ENCODE results near the gene MALRD1. TPM values are rescaled to one million over a fixed set of nuclear protein-coding genes. Genes with fewer than 3 reads are reported as not detected.
A peak's percentile ranks its signal among the peaks of the same experiment; 100 is the strongest.
"Not testable (repeated sequence)": the region's sequence is repeated elsewhere in the genome, so short reads cannot be mapped to it uniquely, and the experiment has no call there.

Gene MALRD1
- polyA plus RNA-seq, 6 donors from 2014 or later, result not detected

DNA sequence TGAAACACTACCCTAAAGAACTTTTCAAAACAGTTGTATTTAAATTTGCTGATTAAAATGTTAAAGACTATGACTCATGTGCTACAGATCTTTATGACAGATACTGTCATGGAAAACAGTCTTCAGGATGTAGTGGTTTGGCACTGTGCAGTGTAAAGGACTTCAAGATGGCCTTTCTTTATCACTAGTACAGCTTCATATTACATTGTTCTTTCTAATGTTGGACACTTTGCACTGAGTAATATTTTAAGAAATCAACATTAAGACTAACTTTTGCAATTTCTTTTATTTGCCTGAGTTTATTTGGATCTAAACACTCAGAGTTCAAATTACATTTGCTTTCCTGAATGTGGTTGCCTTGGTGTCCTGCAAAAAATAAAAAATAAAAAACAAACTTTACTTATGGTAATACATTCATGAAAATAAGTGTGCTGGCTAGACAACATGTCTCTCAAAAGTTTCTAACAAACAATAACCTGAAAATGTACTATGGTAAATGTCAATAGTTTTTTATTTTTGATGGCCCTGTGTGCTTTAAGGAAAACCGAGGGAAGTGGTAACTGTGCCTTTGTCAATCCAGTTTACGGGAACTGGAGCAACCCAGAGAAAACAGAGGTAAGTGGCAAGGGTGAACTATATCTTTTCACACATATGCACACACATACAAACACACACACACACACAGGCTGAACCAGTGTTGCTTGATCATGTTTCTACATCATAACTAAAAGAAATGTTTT lies 681.7 kb downstream of the MALRD1 start:
- no peaks in the 10 kb centered on the region for H3K36me3 Mint-ChIP-seq
- no peaks in the 10 kb centered on the region for H3K4me1 Mint-ChIP-seq
- no peaks in the 10 kb centered on the region for H3K27me3 Mint-ChIP-seq
- no peak overlapping the region for H3K27ac Mint-ChIP-seq
- H3K9me3 Mint-ChIP-seq, result peaks cover 0 to 8% (median 2%) of the 10 kb centered on the region in 7 donors
- H3K4me3 Mint-ChIP-seq, result no peak overlapping the region
- no peak for DNase-seq
- ATAC-seq (ENCODE audit: low read depth in 2 of 2), result no peak

DNA sequence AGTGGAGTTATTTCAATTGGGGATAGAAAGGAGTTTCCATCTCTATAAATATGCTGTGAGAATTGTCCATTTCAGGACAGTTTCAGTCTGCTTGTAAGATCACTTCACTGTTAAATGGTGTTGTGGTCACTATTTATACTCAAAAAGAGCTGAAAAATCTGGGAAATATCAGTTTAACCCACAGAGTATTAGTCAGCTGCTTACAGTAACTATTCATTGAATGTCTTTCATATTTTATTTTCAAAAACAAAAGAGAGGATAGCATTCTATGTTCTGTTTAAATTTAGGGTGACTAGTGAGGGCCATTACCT lies 682.3 kb downstream of the MALRD1 start:
- H3K4me1 Mint-ChIP-seq, result no peaks in the 10 kb centered on the region
- no peak overlapping the region for H3K27ac Mint-ChIP-seq
- ATAC-seq (ENCODE audit: low read depth in 2 of 2), result no peak
- H3K36me3 Mint-ChIP-seq, result no peaks in the 10 kb centered on the region
- H3K9me3 Mint-ChIP-seq, result peaks cover 0 to 3% (median 2%) of the 10 kb centered on the region in 7 donors
- H3K27me3 Mint-ChIP-seq, result no peaks in the 10 kb centered on the region
- DNase-seq, result no peak
- no peak overlapping the region for H3K4me3 Mint-ChIP-seq

DNA sequence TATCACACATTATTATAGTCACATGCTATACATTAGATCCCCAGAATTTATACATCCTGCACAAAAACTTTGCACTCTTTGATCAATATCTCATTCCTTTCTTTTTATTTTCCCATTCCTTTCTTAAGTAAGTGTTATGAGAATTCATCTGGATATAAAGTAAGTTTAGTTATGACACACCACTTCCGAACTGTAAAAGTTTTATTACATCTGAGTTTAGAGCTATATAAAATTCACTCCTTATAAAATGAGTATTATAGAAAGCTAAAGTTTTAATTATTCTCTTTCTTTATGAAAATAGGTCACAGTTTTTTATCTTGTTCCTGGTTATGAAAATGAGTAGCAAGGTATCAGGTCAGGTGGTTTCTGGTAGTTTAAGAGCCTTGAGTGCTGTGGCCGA lies 683.0 kb downstream of the MALRD1 start:
- no peaks in the 10 kb centered on the region for H3K4me1 Mint-ChIP-seq
- DNase-seq (no peak), ATAC-seq (ENCODE audit: low read depth in 2 of 2) (no peak)
- no peaks in the 10 kb centered on the region for H3K27me3 Mint-ChIP-seq
- no peak overlapping the region for H3K27ac Mint-ChIP-seq
- H3K9me3 Mint-ChIP-seq, result peaks cover 0 to 6% (median 0%) of the 10 kb centered on the region in 7 donors
- H3K36me3 Mint-ChIP-seq, result no peaks in the 10 kb centered on the region
- no peak overlapping the region for H3K4me3 Mint-ChIP-seq

DNA sequence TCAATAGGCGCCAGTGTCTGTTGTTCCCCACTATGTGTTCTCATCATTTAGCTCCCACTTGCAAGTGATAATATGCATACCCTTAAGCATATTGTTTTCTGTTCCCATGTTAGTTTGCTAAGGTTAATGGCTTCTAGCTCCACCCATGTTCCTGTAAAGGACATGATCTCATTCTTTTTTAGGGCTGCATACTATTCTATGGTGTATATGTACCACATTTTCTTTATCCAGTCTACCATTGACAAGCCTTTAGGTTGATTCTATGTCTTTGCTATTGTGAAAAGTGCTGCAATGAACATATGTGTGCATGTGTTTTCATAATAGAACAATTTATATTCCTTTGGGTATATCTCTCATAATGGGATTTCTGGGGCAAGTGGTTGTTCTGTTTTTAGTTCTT lies 689.8 kb downstream of the MALRD1 start:
- DNase-seq (no peak), ATAC-seq (ENCODE audit: low read depth in 2 of 2) (no peak)
- H3K4me1 Mint-ChIP-seq, result no peaks in the 10 kb centered on the region
- no peaks in the 10 kb centered on the region for H3K27me3 Mint-ChIP-seq
- no peak overlapping the region for H3K27ac Mint-ChIP-seq
- H3K9me3 Mint-ChIP-seq, result peaks cover 0 to 8% (median 2%) of the 10 kb centered on the region in 7 donors
- no peak overlapping the region for H3K4me3 Mint-ChIP-seq
- no peaks in the 10 kb centered on the region for H3K36me3 Mint-ChIP-seq

DNA sequence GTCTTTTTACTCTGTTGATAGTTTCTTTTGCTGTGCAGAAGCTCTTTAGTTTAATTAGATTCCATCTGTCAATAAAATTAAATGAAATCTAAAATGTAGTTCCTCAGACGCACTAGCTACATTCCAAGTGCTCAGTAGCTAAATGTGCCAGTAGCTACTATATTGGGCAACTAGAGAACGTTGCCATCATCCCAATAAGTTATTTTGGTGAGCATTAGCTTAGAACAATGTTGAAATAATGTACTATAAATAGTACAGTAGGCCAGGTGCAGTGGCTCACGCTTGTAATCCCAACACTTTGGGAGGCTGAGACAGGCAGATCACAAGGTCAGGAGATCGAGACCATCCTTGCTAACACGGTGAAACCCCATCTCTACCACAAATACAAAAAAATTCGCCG lies 690.6 kb downstream of the MALRD1 start:
- not testable (repeated sequence) for H3K27ac Mint-ChIP-seq; H3K27me3 Mint-ChIP-seq; ATAC-seq (ENCODE audit: low read depth in 2 of 2); H3K4me1 Mint-ChIP-seq; H3K36me3 Mint-ChIP-seq; H3K9me3 Mint-ChIP-seq; DNase-seq; H3K4me3 Mint-ChIP-seq

DNA sequence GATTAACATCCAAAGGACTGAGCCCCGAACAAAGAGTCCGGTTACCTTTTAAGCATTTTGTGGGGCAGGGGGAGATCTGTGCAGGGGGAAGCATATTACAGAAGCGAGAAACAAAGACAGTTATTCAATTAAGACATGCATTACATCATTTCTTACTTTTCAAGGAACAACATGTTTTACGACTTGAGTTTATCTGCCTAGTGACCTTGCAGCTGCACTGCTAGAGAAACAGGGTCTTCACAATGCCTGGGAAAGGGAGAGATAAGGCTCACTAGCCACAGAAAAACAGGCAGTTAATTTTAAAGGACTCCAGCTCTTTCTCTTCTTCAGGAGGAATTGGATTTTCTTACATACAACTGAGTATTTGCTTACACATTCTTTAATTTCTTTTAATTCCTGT lies 693.5 kb downstream of the MALRD1 start:
- H3K36me3 Mint-ChIP-seq; H3K4me1 Mint-ChIP-seq; DNase-seq; H3K9me3 Mint-ChIP-seq; H3K4me3 Mint-ChIP-seq; ATAC-seq (ENCODE audit: low read depth in 2 of 2); H3K27me3 Mint-ChIP-seq: not testable (repeated sequence)
- peak overlapping the region in 1 of 6 donors; percentile 93 for H3K27ac Mint-ChIP-seq

DNA sequence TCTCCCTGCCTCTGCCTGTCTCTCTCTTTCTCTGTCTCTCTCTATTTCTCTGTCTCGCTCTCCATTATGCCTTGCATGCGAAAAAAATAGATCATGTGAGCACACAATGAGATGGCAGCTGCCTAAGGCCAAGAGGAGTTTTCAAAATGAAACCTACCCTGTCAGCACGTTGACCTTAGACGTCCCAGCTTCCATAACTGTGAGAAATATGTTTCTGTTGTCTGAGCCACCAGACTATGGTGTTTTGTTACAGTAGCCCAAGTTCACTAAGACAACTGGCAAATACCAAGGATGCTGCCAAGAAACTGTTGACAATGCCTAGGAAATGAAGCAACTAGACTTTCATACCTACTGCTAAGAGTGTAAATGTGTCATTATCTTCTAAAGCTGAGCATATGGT lies 697.1 kb downstream of the MALRD1 start:
- peak overlapping the region in 1 of 6 donors; percentile 58 for H3K27ac Mint-ChIP-seq
- no peak for DNase-seq
- no peak overlapping the region for H3K4me3 Mint-ChIP-seq
- ATAC-seq (ENCODE audit: low read depth in 2 of 2), result no peak
- H3K4me1 Mint-ChIP-seq, result no peaks in the 10 kb centered on the region
- H3K27me3 Mint-ChIP-seq, result no peaks in the 10 kb centered on the region
- H3K36me3 Mint-ChIP-seq, result no peaks in the 10 kb centered on the region
- H3K9me3 Mint-ChIP-seq, result peaks cover 0 to 9% (median 0%) of the 10 kb centered on the region in 7 donors

DNA sequence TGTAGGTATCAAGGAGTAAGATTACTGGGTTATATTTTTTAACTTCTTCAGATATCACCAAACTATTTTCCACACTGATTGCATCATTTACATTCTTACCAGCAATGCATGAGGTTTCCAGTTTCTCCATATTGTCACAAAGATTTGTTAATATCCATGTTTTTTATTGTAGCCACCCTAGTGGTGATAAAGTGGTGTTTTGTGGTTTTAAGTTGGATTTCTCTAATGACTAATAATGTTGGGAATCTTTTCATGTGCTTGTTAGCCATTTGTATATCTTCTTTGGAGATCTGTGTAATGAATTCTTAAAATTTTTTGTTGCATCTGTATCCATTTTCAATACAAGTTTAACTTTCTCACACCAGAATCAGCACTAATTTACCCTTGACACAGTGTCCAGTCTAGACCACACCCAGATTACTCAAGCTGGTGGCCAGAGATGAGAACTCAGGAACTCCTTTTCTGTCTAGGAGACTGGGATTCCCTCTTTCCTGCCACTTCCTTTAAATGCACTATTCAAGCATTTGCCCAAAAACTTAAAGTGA lies 700.7 kb downstream of the MALRD1 start:
- DNase-seq (no peak), ATAC-seq (ENCODE audit: low read depth in 2 of 2) (no peak)
- H3K4me1 Mint-ChIP-seq, result no peaks in the 10 kb centered on the region
- H3K4me3 Mint-ChIP-seq, result no peak overlapping the region
- H3K36me3 Mint-ChIP-seq, result no peaks in the 10 kb centered on the region
- no peak overlapping the region for H3K27ac Mint-ChIP-seq
- no peaks in the 10 kb centered on the region for H3K27me3 Mint-ChIP-seq
- H3K9me3 Mint-ChIP-seq, result peaks cover 0 to 9% (median 0%) of the 10 kb centered on the region in 7 donors

DNA sequence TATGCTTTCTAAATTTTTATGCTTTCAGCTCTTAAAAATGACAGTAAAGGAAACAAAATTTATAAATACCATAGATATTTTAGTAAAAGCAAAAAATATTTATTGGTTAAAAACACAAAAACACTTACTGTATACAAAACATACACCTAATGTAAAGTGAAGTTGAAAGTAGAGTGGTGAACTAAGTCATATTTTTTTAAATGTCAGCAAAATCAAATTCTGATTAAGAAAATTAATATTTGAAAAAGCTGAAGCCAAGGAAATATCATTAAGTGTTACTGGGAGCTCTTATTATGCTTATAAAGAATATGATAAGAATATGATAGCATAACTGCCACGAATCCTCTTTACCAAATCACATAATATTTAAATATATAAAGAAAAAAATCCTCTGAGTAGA lies 702.4 kb downstream of the MALRD1 start:
- no peak for DNase-seq
- Mint-ChIP-seq H3K4me1 (no peaks in the 10 kb centered on the region), H3K27ac (no peak overlapping the region), H3K9me3 (peaks cover 0 to 5% (median 0%) of the 10 kb centered on the region in 7 donors), H3K27me3 (no peaks in the 10 kb centered on the region), H3K36me3 (no peaks in the 10 kb centered on the region), H3K4me3 (no peak overlapping the region)
- no peak for ATAC-seq (ENCODE audit: low read depth in 2 of 2)

DNA sequence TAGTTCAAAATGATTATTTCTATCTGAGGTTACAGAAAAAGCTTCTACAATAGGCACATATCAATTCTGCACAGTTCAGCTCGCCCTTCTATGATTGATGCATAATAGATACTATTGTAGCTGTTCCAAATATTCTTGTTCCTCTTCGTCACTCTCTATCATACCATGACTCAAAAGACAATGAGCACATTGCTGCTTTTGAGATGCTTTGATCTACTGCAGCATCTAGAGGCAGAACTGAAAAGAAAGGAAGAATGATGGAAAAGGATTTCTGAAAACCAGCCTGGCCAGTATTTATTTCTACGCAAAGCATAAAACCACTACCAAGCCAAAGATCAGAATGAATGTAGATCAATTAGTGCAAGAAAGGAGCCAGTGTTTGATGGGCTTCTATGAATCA lies 708.3 kb downstream of the MALRD1 start:
- Mint-ChIP-seq H3K4me1 (no peaks in the 10 kb centered on the region), H3K4me3 (no peak overlapping the region)
- no peak for ATAC-seq (ENCODE audit: low read depth in 2 of 2)

DNA sequence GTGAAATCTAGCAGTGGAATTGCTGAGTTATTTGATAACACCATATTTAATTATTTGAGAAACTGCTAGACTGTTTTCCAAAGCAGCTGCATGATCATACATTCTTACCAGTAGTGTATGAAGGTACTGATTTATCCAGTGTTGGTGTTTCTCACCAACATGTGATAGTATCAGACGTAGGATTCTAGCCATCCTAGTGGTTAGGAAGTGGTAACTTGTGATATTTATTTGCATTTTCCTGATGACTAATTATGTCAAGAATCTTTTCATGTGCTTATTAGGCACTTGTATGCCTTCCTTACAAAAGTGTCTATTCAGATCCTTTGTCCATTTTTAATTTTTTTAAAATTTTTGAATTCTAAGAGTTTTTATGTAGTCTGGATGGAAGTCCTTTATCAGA lies 713.4 kb downstream of the MALRD1 start:
- no peak for DNase-seq
- no peak overlapping the region for H3K27ac Mint-ChIP-seq
- H3K27me3 Mint-ChIP-seq, result no peaks in the 10 kb centered on the region
- H3K4me3 Mint-ChIP-seq, result no peak overlapping the region
- ATAC-seq (ENCODE audit: low read depth in 2 of 2), result no peak
- H3K36me3 Mint-ChIP-seq, result no peaks in the 10 kb centered on the region
- H3K4me1 Mint-ChIP-seq, result no peaks in the 10 kb centered on the region
- peaks cover 0 to 9% (median 3%) of the 10 kb centered on the region in 7 donors for H3K9me3 Mint-ChIP-seq

More for the DNA sequence above, 708.3 kb downstream of the MALRD1 start:
- H3K9me3 Mint-ChIP-seq, result peaks cover 0 to 3% (median 0%) of the 10 kb centered on the region in 7 donors
- no peak for DNase-seq
- H3K36me3 Mint-ChIP-seq, result no peaks in the 10 kb centered on the region
- H3K27ac Mint-ChIP-seq, result no peak overlapping the region
- no peaks in the 10 kb centered on the region for H3K27me3 Mint-ChIP-seq

DNA sequence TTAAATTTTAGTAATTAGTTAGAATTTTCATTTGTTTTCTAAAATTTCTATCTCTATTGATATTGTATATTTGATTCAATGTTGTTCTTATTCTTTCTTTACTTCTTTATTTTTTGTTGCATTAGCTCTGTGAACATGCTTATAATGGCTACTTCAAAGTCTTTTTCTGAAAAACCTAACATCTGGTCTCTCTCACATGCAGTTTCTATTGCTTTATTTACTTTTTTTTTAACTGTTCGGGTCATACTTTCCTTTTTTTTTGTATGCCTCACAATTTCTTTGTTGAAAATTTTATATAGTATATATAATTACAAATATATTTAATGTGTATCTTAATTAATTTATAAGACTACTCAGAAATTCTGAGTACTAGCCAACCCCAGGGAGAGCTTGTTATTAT lies 715.5 kb downstream of the MALRD1 start:
- H3K36me3 Mint-ChIP-seq, result no peaks in the 10 kb centered on the region
- DNase-seq, result no peak
- peaks cover 0 to 9% (median 0%) of the 10 kb centered on the region in 7 donors for H3K9me3 Mint-ChIP-seq
- H3K27ac Mint-ChIP-seq, result no peak overlapping the region
- no peaks in the 10 kb centered on the region for H3K4me1 Mint-ChIP-seq
- no peak overlapping the region for H3K4me3 Mint-ChIP-seq
- ATAC-seq (ENCODE audit: low read depth in 2 of 2), result no peak
- H3K27me3 Mint-ChIP-seq, result no peaks in the 10 kb centered on the region

DNA sequence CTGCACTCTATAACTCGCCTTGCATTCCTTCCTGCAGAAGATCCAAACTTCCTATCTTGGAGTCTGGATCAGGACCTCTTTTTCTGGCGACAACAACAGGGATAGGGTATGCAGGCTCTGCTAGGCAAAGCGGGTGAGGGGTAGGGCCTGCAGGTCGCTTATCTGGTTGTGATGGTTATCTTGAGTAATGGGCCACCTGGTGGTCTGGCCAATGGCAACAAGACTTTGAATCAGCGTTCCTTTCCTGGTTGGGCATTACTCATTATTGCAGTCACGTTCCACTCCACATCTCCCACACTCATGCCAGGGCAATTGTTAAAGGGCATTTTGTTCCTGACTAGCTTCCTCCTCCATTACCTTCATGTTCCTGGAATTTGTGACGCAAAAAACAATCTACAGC lies 719.3 kb downstream of the MALRD1 start:
- Mint-ChIP-seq H3K9me3 (peaks cover 0 to 9% (median 0%) of the 10 kb centered on the region in 7 donors), H3K4me1 (no peaks in the 10 kb centered on the region), H3K27me3 (no peaks in the 10 kb centered on the region), H3K4me3 (no peak overlapping the region), H3K27ac (no peak overlapping the region), H3K36me3 (no peaks in the 10 kb centered on the region)
- ATAC-seq (ENCODE audit: low read depth in 2 of 2), result no peak
- DNase-seq, result no peak

DNA sequence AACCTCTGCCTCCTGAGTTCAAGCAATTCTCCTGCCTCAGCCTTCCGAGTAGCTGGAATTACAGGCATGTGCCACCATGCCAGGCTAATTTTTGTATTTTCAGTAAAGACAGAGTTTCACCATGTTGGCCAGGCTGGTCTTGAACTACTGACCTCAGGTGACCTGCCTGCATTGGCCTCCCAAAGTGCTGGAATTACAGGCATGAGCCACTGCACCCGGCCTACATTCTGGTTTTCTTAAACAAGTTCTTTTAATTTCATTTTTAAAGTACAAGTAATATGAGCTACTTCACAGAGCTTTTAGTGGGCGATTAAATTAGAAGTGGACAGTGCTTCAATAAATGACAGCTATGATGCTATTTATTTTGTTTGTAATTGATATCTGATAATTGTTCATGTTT lies 721.2 kb downstream of the MALRD1 start:
- H3K27me3 Mint-ChIP-seq; H3K9me3 Mint-ChIP-seq; H3K36me3 Mint-ChIP-seq; ATAC-seq (ENCODE audit: low read depth in 2 of 2); DNase-seq; H3K27ac Mint-ChIP-seq; H3K4me3 Mint-ChIP-seq; H3K4me1 Mint-ChIP-seq: not testable (repeated sequence)

Data from naive B cell (primary cell).